Measurements from ENCODE around the gene ZNF641.

DNA sequence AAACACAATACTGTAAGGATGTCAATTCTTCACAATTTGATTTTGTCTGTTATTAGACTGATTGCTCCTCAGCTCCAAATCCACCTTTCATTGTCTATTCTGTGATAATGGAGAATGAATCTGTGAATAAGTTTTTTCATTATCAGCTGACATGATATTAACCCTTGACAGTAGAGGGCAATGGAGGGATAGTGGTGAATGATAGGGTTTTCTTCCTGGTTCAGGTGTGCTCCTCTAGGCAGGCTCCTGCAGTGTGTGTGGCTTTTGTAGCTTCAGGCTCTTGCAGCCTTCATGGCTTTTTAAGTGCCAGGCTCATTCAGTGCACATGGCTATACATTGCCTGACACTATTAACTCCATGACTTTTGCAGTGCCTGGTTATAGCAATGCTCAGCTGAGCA lies 23.4 kb upstream of the ZNF641 start:
- TF ChIP-seq, protein P1, sequence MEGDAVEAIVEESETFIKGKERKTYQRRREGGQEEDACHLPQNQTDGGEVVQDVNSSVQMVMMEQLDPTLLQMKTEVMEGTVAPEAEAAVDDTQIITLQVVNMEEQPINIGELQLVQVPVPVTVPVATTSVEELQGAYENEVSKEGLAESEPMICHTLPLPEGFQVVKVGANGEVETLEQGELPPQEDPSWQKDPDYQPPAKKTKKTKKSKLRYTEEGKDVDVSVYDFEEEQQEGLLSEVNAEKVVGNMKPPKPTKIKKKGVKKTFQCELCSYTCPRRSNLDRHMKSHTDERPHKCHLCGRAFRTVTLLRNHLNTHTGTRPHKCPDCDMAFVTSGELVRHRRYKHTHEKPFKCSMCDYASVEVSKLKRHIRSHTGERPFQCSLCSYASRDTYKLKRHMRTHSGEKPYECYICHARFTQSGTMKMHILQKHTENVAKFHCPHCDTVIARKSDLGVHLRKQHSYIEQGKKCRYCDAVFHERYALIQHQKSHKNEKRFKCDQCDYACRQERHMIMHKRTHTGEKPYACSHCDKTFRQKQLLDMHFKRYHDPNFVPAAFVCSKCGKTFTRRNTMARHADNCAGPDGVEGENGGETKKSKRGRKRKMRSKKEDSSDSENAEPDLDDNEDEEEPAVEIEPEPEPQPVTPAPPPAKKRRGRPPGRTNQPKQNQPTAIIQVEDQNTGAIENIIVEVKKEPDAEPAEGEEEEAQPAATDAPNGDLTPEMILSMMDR (CRISPR knock-in tag; IDR thresholded peaks at IDR 0.05): no peak
- TF ChIP-seq CHD2 (IDR thresholded peaks at IDR 0.05; ENCODE audit: low read depth, low read length): no peak
- TF ChIP-seq MXI1 (IDR thresholded peaks at IDR 0.05; ENCODE audit: borderline replicate concordance, low read depth, low read length): no peak
- TF ChIP-seq ZNF251 (CRISPR knock-in tag; IDR thresholded peaks at IDR 0.05): no peak
- no peak for TF ChIP-seq POLR2AphosphoS5 (IDR thresholded peaks at IDR 0.05; ENCODE audit: low read depth, low read length)
- no peak for TF ChIP-seq POLR2A (IDR thresholded peaks at IDR 0.05; ENCODE audit: insufficient read depth in 1 of 2, low read depth in 2 of 2, low read length in 2 of 2)
- no peak for TF ChIP-seq SIN3A (IDR thresholded peaks at IDR 0.05; ENCODE audit: borderline replicate concordance, low read depth, low read length)
- TF ChIP-seq POLR2G (IDR thresholded peaks at IDR 0.05; ENCODE audit: low read depth, low read length): no peak
- no peak for TF ChIP-seq PCBP1 (IDR thresholded peaks at IDR 0.05; ENCODE audit: borderline replicate concordance, low read depth, low read length)
- no peak for TF ChIP-seq ZMAT5 (CRISPR knock-in tag; IDR thresholded peaks at IDR 0.05; ENCODE audit: borderline replicate concordance, low read depth)

Data from HepG2 (cell line).